MM.1S (cell line): ENCODE measurements around the gene POLR3E.

Experiments
- CTCF ChIP-seq: fragments of 300-600 bp; sonication (generic); IDR thresholded peaks from 2 replicates; pipeline ENCODE4 v1.5.1; 2016; ENCODE audit warnings: antibody characterized with exemption, low read length, mixed read lengths
- EZH2 ChIP-seq: fragments of 300-600 bp; sonication (generic); optimal IDR thresholded peaks from 2 replicates; pipeline ENCODE3; 2017; ENCODE audit warnings: low read depth, mild to moderate bottlenecking, antibody characterized with exemption, low read length, mixed read lengths

DNA sequence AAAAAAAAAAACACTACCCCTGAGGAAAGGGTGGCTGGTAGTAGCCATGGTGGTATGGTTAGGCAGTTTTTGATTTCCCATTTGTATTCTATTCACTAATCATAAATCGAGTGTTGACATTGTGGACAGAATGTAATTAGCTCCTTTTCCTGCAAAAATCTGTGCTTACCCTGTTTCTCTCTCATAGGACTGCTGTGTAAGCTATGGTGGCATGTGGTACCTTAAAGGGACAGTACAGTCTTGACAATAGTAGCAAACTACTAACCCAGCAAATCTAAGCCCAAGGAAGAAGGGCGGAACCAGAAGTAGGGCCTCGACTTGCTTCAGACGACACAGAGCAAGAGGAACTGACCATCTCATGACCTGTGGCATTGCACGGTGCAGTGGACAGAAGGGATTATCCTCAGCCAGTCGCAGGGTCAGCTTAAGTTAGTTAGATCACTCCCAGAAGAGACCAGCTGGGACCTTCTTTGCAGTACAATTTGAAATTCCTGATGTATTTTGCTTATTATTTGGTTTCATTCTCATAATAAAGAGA, 36.3 kb downstream of the POLR3E start:
- TF ChIP-seq CTCF, result no peak
- TF ChIP-seq EZH2, result no peak
